Measurements from ENCODE around the gene TNS1.

TNS1 gene

DNA sequence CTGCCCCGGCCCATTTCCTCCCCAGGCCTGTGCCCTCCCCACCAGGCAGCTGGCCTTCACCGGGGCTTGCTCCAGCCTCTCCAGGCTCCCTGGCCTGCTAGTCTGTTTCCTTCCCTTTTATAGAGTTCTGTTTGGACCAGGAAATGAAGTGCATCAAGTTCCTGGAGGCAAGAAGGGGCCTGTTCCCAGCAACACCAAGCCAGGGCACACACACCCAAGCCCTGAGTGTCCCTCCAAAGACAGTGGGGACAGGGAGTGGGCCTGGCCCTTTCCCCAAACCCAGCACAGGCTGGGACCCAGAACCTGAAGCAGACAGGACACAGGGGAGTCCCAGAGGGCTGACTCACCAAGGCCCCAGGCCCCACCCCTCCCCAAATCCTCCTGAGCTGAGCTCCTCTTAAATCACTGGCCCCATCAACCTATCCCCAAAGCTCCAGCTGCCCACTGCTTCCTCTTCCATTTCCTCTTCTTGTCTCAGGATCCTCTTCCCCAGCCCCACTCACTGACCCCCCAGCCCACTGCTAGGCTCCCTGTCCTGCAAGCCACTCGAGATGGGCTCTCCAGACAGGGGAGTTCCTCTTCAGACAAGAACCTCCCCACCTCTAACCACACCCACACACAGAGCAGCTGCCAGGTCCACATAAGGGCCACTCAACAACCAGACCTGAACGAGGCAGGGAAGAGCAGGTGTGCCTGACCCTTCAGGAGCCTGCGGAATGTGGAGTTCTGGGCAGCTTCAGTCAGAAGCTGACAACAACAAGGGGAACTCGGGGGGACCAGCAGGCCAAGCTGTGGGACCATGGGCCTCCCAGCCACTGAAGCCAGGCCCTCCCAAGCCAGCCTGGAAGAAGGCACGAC, 74.2 kb downstream of the TNS1 start:
- no peak for DNase-seq

DNA sequence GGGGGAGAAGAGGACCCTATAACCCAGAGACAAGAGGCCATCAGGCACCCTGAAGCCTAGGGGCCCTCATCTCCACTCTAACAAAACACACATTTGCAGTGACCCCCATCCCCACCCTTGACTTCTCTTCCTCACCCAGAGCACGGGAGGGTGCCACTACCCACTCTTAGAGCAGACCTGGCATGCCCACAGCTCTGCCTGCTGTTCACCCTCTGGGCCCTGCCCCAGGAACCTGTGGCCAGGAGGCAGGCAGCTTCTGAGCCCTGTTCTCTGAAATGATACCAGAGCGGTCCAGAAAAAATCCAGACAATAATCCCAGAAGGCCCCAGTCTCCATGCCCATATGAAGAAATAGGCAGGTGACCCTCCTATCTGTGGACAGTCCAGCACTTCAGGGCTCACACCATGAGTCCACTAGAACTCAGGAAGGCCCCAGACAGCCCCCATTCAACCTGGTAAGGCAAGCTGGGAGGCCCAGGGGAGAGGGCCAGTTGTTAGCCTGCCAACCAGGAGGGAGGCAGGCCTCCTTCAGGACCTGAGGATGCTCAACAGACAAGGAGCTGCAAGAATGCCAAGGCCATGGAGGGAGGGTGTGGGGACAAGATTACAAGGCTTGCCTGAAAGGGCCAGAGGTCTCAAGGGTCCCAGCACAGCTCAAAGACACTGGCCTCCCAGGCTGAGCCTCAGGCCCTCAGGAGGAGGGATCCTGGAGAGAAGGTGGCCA, 75.0 kb downstream of the TNS1 start:
- no peak for DNase-seq

DNA sequence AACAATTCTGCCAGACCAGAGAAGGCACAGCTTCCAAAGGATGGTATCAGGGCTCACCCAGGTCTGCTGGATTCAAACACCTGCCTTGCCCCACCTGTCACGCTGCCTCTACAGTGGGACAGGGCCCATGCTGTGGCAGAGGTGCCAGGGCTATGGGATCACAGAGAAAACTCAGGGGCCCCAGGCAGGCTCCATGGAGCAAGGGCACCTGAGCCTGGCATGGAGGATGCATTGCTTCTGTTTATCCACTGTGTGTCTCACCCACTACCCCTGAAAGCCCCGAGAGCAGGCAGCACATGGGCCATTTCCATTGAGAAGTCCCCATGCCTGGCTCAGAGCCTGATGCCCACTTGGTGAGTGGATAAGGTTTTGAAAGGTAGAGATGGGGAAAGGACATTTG, 76.0 kb downstream of the TNS1 start:
- DNase-seq: no peak

DNA sequence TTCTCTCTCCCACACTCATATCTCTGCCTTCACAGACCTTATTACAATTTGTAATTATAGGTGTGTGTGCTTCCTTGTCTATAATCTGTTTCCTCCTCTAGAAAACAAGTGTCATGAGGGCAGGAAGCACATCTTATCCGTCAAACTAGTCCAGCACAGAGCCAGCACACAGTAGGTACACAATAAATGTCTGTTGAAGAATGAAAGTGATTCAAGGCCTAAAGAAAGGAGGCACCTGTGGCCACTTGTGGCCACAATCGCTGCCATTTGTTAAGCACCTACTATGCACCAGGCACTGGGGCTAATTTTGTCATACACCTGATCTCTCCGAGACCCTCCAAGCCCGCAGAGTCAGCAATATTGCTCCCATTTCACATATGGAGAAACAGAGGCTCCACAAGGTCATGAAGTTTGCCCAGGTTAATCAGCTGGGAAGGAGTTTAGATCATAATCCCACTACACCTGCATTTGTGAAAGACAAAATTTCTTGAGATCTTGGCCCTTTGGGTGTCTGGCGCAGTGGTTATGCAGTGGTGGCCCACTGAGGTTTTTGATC, 78.4 kb downstream of the TNS1 start:
- DNase-seq: no peak

DNA sequence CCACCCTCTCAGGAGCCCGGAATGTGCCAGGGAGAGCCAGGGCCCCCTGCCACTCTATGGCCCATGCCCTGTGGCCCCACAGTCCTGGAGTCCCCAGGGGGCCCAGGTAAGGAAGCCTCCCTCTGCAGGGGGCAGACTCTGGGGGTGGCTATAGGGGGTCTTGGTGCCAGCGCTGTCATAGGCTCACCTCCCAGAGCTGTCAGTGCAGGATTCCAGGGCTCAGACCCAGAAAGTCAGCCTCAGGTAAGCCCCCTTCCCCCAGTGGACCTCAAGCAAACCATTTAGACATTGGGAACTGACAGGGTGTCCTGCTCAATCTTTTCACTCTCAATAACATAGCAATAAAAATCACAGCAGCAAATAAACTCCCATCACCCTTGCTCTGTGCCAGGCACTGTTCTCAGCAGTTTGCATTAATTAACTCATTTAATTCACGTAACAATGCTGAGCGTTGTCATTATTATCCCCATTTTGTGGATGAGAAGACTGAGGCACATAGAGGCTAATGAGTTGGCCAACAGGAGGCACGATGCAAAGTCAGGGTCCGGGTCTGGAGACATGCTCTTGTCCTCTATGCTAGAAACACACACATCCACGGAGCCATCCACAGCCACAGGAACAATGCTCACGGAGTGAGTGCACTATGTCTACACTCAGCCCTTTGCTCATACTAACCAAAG, 79.6 kb downstream of the TNS1 start:
- no peak for DNase-seq

DNA sequence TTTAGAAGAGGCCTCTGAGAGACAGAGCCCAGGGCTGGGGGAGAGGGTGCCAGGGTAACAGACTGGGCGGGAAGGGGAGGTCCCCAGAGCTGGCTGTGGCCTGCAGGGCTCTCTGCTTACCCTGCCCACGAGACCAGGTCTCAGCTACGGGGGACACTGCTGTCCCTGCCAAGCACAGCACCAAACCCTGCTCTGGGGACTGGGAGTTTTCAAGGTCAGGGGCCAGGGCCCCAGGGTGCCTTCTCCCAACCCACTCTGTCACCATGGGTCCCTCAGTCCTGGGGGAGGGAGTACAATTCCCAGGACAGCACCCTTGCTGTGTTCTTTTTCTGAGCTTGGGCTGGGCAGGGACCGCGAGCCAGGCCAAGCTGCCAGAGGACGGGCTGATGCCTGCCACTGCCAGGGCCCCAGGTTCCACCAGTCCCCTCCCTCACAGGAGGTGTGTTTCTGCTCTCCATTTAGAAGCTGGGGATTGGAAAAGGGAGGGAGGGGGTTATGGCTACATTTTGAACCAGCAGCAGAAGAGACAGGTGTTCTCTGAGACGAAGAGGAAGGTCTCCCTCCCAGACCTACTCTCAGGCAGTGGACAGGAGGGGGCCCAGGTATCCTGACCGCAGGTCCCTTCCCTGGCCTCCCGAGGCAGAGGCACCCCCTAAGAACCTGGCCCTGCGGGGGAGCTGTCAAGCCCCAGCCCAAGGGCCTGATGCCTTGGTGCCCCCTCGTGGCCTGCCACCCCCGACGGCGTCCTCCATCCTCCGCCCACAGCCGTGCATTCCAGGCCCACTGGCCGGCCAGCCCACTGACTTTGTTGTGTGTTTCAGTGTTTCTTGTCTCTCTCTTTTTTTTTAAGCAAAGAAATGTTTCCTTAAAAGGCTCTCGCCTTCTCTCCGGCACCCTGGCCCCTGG, 80.4 kb downstream of the TNS1 start:
- DNase-seq: peak; percentile 15

DNA sequence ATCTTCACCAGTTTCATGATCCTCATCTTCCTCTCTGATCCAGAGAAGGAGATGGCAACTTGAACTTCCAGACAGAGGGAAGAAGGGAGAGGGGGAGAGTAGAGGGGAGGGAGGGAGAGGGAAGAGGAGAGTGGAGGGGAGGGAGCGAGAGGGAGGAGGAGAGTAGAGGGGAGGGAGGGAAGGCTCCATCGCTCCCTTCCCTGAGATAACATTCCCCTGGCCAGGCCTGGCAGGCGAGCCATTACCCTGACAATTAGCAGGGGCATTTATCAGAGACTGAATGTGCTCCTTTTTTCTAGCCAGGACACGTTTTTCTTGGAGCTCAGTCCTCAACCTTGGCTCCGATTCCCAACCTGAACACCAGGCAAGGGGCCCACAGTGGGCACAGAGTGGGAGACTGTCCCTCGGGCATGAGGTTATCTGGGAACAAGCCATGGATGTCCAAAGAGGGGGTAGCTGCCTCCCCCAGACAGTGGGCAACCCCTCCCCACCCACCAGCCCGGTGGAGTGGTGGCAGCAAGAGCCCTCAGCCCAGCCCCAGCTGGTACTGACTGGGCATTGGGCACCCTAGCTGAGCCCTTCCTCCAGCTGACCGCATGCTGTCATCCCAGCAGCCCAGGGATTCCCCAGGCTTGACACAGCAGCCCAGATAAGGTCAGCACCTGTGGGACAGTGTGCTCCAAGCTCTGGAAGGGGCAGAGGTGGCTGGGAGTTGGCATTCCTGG, 81.8 kb downstream of the TNS1 start:
- DNase-seq: no peak

DNA sequence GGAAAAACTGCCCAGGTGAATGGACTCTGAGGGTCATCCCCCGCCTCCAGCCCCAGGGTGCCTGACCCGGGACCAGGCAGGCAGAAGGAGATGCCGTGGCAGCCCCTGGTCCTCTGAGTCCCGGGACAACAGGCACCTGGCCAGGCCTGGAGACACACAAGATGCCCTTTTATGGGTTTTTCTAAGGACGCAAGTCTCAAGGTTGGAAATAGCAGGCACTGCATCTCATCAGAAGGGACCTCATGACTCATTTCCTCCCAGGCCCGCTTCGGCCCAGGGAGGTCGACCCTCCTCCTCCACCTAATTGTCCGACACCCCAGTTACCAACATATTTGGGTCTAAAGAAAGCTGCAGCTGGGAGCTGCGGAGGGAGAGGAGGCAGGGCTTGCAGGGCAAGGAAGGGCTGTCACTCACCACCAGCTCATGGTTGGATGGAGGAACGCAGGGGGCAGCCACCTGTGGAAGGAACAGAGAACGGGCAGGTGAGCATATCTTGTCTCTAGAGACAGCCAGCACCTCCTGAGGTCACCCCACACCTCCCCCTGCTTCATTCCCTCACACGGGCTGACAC, 82.9 kb downstream of the TNS1 start:
- no peak for DNase-seq

DNA sequence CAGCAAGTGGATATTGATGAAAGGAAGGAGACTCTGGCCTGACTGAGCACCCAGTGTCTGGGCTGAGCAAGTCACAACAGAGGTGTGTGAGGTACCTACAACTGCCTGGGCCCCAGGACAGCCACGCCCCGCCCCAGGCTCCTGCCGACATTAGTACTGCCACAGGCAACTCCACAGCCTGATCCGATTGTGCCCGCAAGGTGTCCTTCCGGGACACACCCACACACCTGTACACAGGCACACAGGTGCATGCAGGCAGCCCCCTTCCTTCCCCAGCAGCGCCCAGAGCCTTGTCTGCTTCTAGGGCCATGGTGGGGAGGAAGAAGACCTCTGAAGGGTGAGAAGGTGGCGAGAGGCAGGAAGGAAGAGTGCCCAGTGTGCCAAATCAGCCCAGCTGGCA, 83.6 kb downstream of the TNS1 start:
- no peak for DNase-seq

DNA sequence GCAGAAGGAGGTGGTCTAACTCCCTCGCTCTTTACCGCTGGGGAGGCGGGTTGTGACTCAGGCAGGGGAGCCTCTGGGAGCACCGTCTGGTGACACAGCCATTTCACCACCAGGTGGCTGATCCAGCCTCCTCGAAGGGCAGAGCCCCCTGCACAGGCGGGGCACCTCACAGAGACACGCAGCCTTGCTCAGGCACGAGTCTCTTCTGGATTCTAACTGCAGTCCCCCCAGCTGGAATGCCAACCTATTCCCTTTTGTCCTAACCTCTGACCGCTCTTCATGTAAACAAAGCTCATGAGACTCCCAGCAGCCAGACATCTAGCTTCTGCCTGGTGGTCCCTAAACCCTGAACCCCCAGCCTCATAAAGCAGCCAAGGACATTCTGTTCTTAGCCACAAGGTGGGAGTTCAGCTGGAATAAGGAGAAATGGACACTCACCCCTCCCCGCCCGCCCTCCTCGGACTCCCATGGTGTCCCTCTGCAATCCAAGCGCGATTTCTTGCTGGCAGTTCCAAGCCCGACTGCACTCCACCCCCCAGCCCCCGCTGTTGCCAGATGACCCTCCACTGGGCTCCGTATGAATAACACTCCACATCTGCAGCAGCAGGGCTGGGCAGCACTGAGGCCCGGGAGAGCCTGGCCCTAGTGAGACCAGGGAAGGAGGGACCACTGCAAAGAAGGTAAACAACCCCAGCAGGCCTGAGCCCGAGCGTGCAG, 84.3 kb downstream of the TNS1 start:
- DNase-seq: no peak

DNA sequence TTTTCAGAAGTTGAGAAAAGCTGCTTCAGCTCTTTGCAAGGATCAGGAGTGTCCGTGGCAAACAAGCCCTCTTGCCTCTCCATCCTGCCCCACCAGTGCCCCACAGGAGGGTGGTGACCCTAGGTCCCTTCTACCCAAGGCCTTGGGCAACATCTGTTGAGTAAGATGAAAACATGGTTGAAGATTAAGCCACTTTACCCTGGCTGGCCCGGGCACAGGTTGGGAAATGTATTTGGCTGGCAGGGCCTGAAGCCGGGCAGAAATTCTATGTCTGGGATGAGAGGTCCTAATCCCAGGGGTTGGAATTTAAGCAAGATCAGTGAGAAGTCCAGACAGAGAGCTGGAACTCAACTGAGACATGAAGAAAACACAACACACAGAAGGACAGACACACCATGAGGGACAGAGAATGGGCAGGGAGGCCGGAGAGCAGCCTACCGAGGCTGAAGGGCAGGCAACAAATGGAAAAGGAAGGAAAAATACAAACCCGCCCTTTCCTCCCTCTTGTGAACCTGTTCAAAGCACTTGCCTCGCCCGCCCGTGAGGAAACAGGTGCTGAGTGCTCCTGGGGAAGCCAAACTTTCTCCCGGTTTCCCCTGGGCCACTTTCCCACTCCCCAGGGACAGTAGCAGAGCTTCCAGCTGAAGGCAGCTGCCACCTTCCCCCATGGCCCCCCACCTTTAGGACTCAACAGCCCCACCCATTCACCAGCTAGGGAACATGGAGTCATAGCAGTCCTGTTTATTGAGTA, 86.1 kb downstream of the TNS1 start:
- no peak for DNase-seq

DNA sequence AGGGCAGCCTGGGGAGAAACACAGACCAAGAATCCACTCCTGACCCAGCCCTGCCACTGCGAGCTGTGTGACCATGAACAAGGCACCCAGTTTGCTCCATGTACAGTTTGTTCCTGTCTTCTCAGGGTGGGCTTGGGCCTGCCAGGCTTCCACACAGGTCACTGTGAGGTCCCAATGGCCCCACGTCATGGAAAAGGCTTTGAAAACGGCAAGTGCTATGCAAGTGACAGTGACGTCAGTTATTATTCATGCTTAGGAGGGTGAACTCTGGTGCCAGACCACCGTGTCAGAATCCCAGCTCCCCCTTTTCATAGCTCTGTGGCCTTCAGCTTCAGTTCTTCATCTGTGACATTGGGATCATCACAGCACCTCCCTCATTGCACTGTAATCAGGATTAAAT, 87.1 kb downstream of the TNS1 start:
- DNase-seq: no peak

DNA sequence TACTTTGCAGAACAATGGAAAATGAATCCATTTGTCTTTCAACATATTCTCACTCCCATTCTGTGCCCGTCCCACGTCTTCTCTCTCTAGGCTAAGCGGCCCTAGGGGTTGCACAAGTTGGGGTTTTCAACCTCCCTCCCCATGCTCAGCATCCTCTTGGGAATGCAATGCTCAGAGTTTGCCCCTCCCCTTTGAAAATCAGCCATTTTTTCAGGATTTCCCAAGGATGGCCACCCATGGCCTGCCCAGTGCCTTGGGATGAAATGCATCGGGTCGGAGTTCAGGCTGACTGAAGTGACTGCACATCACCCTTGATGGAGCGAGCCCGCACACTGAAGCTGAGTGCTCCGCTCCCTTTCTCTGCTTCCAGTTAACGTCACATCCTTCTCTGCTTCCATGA, 87.9 kb downstream of the TNS1 start:
- no peak for DNase-seq

DNA sequence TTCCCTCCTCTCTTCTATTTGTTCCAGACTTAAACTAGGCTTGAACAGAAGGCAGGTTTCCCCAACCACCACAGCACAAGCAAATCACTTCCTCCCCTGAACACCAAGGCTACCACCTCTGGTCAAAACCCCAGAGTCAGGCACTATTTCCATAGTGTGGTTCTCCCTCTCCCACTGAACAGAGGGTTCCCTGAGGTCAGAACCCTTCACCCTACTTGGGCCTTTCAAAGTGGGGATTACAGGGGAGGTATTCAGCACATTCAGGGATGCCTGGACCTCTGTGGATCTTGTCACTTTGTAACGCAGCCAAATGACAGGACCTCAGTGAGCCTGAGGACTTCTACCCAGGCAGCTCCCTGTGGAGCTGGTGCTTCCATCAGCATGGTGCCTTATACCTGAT, 88.7 kb downstream of the TNS1 start:
- no peak for DNase-seq

DNA sequence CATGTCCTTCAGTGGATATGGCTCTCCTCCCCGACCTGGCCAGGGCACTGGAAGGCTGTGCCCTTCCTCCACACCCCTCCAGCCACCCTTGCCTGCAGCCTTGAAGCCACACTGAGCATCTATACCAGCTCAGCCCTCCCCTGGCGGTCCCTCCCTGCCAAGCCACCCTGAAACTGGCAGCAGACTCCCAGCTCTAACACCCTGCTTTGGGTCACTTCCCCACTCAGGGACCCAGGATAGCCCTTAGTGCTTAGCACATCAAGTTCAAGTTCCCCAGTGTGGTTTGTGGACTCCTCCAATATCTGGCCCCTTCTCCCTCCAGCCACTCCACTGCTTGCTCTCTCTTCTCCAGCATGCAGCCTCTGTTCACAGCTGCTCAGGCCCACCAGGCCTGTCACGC, 89.4 kb downstream of the TNS1 start:
- DNase-seq: no peak

DNA sequence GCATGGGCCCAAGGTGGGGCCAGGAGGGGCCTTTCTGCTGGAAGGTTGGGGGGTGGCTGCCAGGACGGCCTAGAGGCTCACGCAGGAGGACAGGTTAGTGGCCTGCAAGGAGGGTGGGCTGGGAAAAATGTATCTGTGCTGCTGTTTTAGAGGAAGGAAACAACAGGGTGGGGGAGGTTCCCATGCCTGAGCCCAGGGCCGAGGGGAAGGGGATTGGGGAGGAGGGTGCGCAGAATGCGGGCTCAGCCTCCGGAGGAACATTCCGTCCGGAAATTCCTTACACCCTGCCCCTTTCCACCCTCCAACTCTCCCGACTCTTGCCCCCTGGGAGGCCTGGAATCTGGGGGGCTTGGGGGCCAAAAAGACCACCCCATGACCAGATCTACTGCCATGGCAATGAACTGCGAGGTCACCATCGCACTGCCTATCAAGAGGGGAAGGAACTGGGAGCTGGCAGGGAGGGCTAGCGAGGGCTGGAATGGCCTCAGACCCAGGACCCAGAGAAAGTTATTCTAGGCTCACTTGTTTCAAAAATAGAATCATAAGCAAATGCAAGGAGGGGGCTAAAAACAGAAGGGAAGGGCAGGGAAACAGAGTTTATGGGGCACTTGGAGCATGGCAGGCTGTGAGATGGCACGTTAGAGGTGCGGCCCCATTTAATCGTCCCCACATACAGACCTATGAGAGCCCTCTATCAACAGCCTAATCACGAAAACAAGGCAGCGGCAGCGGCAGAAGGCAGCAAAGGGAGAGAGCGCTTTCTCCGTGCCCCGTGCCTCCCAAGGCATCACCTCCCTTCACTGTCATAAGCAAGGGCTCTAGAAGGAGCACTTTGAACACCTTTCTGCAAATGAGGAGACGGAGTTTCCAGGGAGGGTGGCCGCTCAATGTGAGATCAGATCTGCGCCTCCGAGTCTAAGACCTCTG, 90.4 kb downstream of the TNS1 start:
- no peak for DNase-seq

DNA sequence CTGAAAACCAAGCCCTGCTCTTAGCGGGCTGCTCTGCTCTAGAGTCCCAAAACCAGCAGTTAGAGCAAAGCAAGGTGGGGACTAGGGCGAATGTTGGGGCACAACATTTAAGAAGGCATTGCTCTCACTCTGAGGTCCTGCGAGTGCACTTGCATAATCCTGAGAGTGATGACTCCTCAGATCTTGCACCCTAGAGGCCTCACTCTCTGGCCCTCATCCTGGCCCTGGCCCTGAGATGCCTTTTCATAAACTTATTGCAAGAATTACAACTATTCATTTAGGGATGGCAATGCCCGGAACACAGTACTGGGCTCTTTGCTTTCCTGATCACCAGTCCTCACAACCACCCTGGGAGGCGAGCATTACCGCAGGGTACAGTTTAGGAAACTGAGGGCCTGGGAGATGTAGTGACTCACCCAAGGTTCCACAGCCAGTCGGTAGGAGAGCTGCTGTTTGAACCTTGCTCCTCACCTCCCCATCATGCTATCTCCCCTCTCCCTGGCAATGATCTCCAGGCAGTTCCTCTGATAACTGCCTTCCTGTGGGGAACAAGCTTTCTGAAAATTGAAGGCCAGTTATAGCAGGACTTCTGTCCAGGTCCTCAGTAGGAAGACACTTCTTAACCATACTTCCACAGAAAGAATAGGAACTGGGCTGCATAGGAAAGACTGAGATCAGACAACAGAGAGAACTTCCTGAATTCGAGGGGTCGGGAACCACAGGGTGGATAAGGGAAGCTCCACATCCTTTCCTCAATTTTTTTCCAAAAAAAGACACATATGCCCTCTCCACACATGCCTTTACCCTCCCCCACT, 91.3 kb downstream of the TNS1 start:
- no peak for DNase-seq

DNA sequence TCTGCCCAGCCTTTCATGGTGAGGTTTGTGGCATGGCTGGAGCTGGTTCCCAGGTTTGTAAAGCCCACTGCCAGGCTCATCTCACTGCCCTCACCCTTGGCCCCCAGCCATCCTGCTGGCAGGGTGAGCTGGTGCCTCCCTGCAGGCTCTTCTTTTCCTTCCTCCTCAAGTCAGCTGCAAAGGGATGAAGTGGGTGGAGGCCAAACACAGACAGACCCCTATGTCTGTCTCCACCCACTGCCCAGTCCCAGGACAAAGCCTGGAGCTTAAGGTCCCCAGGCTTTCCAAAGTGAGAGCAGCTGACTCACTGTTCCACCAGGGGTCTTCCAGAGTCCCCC, 92.0 kb downstream of the TNS1 start:
- no peak for DNase-seq
